Lower leg skin (tissue), 3 donors: ENCODE data around the gene UGT1A9.

Experiments
- POLR2A ChIP-seq, 2 donors: fragments of 450-650 bp; IDR thresholded peaks; one replicate each; pipeline ENCODE4 v1.6.1; 2016 to 2017; ENCODE audit warnings: antibody characterized with exemption in 2 of 2, mild to moderate bottlenecking in 1 of 2, moderate library complexity in 1 of 2
- TF ChIP-seq, protein P1 (sequence below), 3 donors: fragments of 450-650 bp; IDR thresholded peaks; one replicate each; pipeline ENCODE4 v1.5.1; 2016; ENCODE audit warnings: antibody characterized with exemption in 3 of 3, mild to moderate bottlenecking in 3 of 3, moderate library complexity in 2 of 3

DNA sequence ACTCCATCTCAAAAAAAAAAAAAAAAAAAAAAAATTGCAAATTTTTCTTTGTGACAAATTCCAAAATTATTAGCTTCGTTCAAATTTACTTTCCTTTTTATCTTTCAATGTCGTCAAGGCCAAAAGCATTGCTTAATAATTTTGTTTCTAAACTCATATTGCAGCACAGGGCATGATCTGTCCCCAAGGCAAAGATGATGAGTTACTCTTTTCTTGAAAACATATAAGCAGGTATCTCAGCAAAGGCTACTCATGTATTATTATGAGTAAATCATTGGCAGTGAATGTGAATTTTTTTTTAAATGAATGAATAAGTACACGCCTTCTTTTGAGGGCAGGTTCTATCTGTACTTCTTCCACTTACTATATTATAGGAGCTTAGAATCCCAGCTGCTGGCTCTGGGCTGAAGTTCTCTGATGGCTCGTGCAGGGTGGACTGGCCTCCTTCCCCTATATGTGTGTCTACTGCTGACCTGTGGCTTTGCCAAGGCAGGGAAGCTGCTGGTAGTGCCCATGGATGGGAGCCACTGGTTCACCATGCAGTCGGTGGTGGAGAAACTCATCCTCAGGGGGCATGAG is 9.9 kb downstream of the UGT1A9 start, which contains the start of gene UGT1A7:
- TF ChIP-seq, protein P1, sequence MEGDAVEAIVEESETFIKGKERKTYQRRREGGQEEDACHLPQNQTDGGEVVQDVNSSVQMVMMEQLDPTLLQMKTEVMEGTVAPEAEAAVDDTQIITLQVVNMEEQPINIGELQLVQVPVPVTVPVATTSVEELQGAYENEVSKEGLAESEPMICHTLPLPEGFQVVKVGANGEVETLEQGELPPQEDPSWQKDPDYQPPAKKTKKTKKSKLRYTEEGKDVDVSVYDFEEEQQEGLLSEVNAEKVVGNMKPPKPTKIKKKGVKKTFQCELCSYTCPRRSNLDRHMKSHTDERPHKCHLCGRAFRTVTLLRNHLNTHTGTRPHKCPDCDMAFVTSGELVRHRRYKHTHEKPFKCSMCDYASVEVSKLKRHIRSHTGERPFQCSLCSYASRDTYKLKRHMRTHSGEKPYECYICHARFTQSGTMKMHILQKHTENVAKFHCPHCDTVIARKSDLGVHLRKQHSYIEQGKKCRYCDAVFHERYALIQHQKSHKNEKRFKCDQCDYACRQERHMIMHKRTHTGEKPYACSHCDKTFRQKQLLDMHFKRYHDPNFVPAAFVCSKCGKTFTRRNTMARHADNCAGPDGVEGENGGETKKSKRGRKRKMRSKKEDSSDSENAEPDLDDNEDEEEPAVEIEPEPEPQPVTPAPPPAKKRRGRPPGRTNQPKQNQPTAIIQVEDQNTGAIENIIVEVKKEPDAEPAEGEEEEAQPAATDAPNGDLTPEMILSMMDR (IDR thresholded peaks at IDR 0.05): no peak
- no peak for TF ChIP-seq POLR2A (IDR thresholded peaks at IDR 0.05)
